Loucy (cell line): ENCODE data around the gene DLK1.
A peak's percentile ranks its signal among the peaks of the same experiment; 100 is the strongest.

Experiments used
- CTCF ChIP-seq: fragments of 200-600 bp; sonication (generic); conservative IDR thresholded peaks from 2 replicates; pipeline ENCODE4 v1.5.1; 2014; ENCODE audit warnings: mild to moderate bottlenecking, antibody characterized with exemption, low read length
- EZH2phosphoT487 ChIP-seq: fragments of 200-600 bp; IDR thresholded peaks from 2 replicates; pipeline ENCODE4 v1.6.1; 2018; ENCODE audit warnings: antibody characterized with exemption, mild to moderate bottlenecking, moderate library complexity, borderline replicate concordance

- TF ChIP-seq CTCF: peak; percentile 42
- TF ChIP-seq EZH2phosphoT487: no peak
These were observed 18.0 kb upstream of the DLK1 start for GRCh38 chr14:100708425-100709288.
